ENCODE data around the gene ITGB3. TPM values are rescaled to one million over a fixed set of nuclear protein-coding genes. Genes with fewer than 3 reads are reported as not detected.

Gene ITGB3
- polyA plus RNA-seq, 1 of the 3 experiments (the other 2 are of a cell fraction): 4.6 TPM

- POLR2A ChIA-PET: interaction anchor here (1.8 kb wide), 1 partner anchor 9 kb away, joined by 5 read pairs; no protein-coding TSS in a partner anchor
- H3K27ac ChIP-seq (ENCODE audit: low read depth in 2 of 2, low read length in 1 of 2): no peak overlapping the region
- CTCF ChIA-PET: interaction anchor here (1.2 to 2.1 kb wide), 3 partner anchors 16 to 25 kb away, joined by 3 to 12 read pairs (median 8); no protein-coding TSS in a partner anchor
- no peak overlapping the region for H3K4me3 ChIP-seq (ENCODE audit: low read depth in 2 of 2, low read length in 1 of 2)
- no peak for DNase-seq
- no peaks in the 10 kb centered on the region for H3K27me3 ChIP-seq (ENCODE audit: insufficient read depth)
- H3K79me2 ChIP-seq (ENCODE audit: insufficient read depth): no peaks in the 10 kb centered on the region
- H3K9me2 ChIP-seq: no peaks in the 10 kb centered on the region
- WGBS (ENCODE audit: low lambda C conversion rate): 79% methylated on average over 5 of the region's 5 CpGs
- no peak overlapping the region for H2AFZ ChIP-seq (ENCODE audit: low read depth)
- TF ChIP-seq TAF1 (IDR thresholded peaks at IDR 0.05; ENCODE audit: borderline replicate concordance, low read depth, low read length) (no peak), IRF3 (IDR thresholded peaks at IDR 0.05; ENCODE audit: low read depth, low read length) (no peak), USF2 (IDR thresholded peaks at IDR 0.05; ENCODE audit: borderline replicate concordance, low read depth, low read length) (no peak), CHD2 (IDR thresholded peaks at IDR 0.05; ENCODE audit: low read length, partially characterized antibody) (no peak), RCOR1 (IDR thresholded peaks at IDR 0.05; ENCODE audit: low read length) (no peak), RXRA (IDR thresholded peaks at IDR 0.05; ENCODE audit: borderline replicate concordance, low read depth) (no peak), CTCF (IDR thresholded peaks at IDR 0.05) (no peak), MEF2A (IDR thresholded peaks at IDR 0.05; ENCODE audit: borderline replicate concordance, low read depth) (no peak), FOXJ3 (CRISPR knock-in tag; IDR thresholded peaks at IDR 0.05) (no peak)
- H4K20me1 ChIP-seq (ENCODE audit: insufficient read depth): no peaks in the 10 kb centered on the region
- peaks cover 0 to 7% of the 10 kb centered on the region in 2 experiments for H3K36me3 ChIP-seq (replicated peaks in 1 of 2; ENCODE audit: control insufficient read depth in 1 of 2, insufficient read depth in 2 of 2, low read length in 1 of 2)
- H3K9ac ChIP-seq: no peak overlapping the region
- H3K9me3 ChIP-seq: no peaks in the 10 kb centered on the region
- no peak overlapping the region for H3K4me2 ChIP-seq
- H3F3A ChIP-seq (replicated peaks; ENCODE audit: insufficient read depth): no peaks in the 10 kb centered on the region
- H3K4me1 ChIP-seq (ENCODE audit: control insufficient read depth in 1 of 2, insufficient read depth in 2 of 2, low read depth in 1 of 2, low read length in 1 of 2): no peaks in the 10 kb centered on the region; a peak in 1 of 4 replicates
Measured at GRCh38 chr17:47290870-47291241, 37.2 kb downstream of the ITGB3 start.

GRCh38 chr17:47291242-47291873, 37.7 kb downstream of the ITGB3 start:
- POLR2A ChIA-PET: no interaction called here
- no peak for TF ChIP-seq NFIC (IDR thresholded peaks at IDR 0.05; ENCODE audit: borderline replicate concordance)
- no peak for TF ChIP-seq YY1 (IDR thresholded peaks at IDR 0.05; ENCODE audit: low read depth)
- TF ChIP-seq MEF2A (IDR thresholded peaks at IDR 0.05; ENCODE audit: borderline replicate concordance, low read depth): no peak
- TF ChIP-seq EZH2phosphoT487 (IDR thresholded peaks at IDR 0.05; ENCODE audit: borderline replicate concordance, low read depth): no peak
- TF ChIP-seq PBX3 (IDR thresholded peaks at IDR 0.05): no peak
- no peak overlapping the region for H3K9ac ChIP-seq
- no peaks in the 10 kb centered on the region for H4K20me1 ChIP-seq (ENCODE audit: insufficient read depth)
- CTCF ChIA-PET: interaction anchor here (1.2 to 1.8 kb wide), 4 partner anchors 8 to 32 kb away, joined by 3 to 8 read pairs (median 4); partner anchors contain the start of gene EFCAB13
- no peaks in the 10 kb centered on the region for H3K79me2 ChIP-seq (ENCODE audit: insufficient read depth)
- WGBS (ENCODE audit: low lambda C conversion rate): 84% methylated on average over 8 of the region's 8 CpGs
- no peak overlapping the region for H3K4me3 ChIP-seq (ENCODE audit: low read depth in 2 of 2, low read length in 1 of 2)
- H3K9me3 ChIP-seq: no peaks in the 10 kb centered on the region
- H3K27me3 ChIP-seq (ENCODE audit: insufficient read depth): no peaks in the 10 kb centered on the region
- no peaks in the 10 kb centered on the region for H3K9me2 ChIP-seq
- no peak overlapping the region for H2AFZ ChIP-seq (ENCODE audit: low read depth)
- H3K4me1 ChIP-seq (ENCODE audit: control insufficient read depth in 1 of 2, insufficient read depth in 2 of 2, low read depth in 1 of 2, low read length in 1 of 2): no peaks in the 10 kb centered on the region; a peak in 1 of 4 replicates
- peaks cover 0 to 7% of the 10 kb centered on the region in 2 experiments for H3K36me3 ChIP-seq (replicated peaks in 1 of 2; ENCODE audit: control insufficient read depth in 1 of 2, insufficient read depth in 2 of 2, low read length in 1 of 2)
- no peaks in the 10 kb centered on the region for H3F3A ChIP-seq (replicated peaks; ENCODE audit: insufficient read depth)
- H3K4me2 ChIP-seq: no peak overlapping the region
- H3K27ac ChIP-seq (ENCODE audit: low read depth in 2 of 2, low read length in 1 of 2): no peak overlapping the region
- no peak for DNase-seq
